SK-N-SH (cell line): Measurements from ENCODE around the gene MXD3.

Source experiments
- EP300 ChIP-seq, 2 experiments: IDR thresholded peaks; 2 replicates each; pipeline versions ENCODE4 v1.4.0 to v1.6.1; 2012; ENCODE audit warnings: borderline replicate concordance in 1 of 2, low read depth in 1 of 2, low read length in 1 of 2
- FOSL2 ChIP-seq: IDR thresholded peaks from 2 replicates; pipeline ENCODE4 v1.4.0; 2012; ENCODE audit warnings: low read depth, mild to moderate bottlenecking, moderate library complexity, borderline replicate concordance
- FOXM1 ChIP-seq: IDR thresholded peaks from 2 replicates; pipeline ENCODE4 v1.4.0; 2012; ENCODE audit warnings: low read depth, mild to moderate bottlenecking
- JUND ChIP-seq: IDR thresholded peaks from 2 replicates; pipeline ENCODE4 v1.4.0; 2012
- POLR2AphosphoS5 ChIP-seq: IDR thresholded peaks from 2 replicates; pipeline ENCODE4 v1.6.1; 2012; ENCODE audit warnings: low read depth, low read length
- SMC3 ChIP-seq: IDR thresholded peaks from 2 replicates; pipeline ENCODE4 v1.6.1; 2012; ENCODE audit warnings: low read depth, low read length, improper control_type of control experiment
- TF ChIP-seq, protein P1 (sequence below): fragments of 200-600 bp; sonication (generic); IDR thresholded peaks from 2 replicates; pipeline ENCODE4 v1.6.1; 2017; ENCODE audit warnings: antibody characterized with exemption, mild to moderate bottlenecking, moderate library complexity
- TF ChIP-seq, protein P2 (sequence below): IDR thresholded peaks from 2 replicates; pipeline ENCODE4 v1.6.1; 2012; ENCODE audit warnings: mild to moderate bottlenecking, low read depth, low read length, moderate library complexity
- TF ChIP-seq, protein P3 (sequence below): fragments of 150-350 bp; IDR thresholded peaks from 2 replicates; pipeline ENCODE4 v1.6.1; 2017; ENCODE audit warnings: antibody characterized with exemption, low read length, low read depth, borderline replicate concordance

DNA sequence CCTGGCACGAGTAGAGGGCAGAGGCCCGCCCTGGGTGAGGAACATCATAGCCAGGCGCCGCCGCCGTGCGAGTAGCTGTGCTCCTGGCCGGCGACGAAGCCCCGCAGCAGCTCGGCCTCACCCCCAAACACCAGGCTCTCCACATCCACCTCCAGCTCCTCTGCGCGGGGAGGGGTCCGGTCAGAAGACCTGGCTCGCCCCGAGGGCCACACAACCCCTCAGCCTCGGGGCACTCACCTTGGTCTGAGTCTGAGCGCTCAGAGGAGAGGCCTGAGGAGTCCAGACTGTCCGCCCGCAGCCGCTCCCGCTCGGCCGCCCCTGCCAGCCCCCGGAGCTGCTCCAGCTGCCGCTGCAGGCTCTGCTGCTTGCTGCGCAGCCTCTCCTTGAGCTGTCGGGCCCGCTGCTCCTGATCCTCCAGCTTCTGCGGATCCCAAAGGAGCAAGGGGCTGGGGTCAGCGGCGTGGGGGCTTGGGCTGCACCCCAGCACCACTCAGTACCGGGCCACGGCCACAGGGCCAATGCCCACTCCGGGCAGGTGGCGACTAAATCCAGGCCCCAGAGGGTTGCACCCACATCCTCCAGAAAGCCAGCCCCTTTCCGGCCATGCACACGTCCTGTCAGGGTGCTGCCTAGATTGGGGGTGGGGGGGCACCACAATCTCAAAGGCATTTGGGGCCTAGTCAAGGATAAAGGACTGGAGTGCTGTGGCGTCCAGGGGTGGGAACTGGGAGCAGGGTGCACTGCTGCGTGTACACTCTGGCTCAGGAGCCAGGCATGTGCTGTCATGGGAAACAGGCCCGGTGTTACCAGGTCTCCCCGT, 3.9 kb downstream of the MXD3 start:
- TF ChIP-seq, protein P1, sequence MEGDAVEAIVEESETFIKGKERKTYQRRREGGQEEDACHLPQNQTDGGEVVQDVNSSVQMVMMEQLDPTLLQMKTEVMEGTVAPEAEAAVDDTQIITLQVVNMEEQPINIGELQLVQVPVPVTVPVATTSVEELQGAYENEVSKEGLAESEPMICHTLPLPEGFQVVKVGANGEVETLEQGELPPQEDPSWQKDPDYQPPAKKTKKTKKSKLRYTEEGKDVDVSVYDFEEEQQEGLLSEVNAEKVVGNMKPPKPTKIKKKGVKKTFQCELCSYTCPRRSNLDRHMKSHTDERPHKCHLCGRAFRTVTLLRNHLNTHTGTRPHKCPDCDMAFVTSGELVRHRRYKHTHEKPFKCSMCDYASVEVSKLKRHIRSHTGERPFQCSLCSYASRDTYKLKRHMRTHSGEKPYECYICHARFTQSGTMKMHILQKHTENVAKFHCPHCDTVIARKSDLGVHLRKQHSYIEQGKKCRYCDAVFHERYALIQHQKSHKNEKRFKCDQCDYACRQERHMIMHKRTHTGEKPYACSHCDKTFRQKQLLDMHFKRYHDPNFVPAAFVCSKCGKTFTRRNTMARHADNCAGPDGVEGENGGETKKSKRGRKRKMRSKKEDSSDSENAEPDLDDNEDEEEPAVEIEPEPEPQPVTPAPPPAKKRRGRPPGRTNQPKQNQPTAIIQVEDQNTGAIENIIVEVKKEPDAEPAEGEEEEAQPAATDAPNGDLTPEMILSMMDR, result no peak
- TF ChIP-seq POLR2AphosphoS5, result no peak
- TF ChIP-seq, protein P2, sequence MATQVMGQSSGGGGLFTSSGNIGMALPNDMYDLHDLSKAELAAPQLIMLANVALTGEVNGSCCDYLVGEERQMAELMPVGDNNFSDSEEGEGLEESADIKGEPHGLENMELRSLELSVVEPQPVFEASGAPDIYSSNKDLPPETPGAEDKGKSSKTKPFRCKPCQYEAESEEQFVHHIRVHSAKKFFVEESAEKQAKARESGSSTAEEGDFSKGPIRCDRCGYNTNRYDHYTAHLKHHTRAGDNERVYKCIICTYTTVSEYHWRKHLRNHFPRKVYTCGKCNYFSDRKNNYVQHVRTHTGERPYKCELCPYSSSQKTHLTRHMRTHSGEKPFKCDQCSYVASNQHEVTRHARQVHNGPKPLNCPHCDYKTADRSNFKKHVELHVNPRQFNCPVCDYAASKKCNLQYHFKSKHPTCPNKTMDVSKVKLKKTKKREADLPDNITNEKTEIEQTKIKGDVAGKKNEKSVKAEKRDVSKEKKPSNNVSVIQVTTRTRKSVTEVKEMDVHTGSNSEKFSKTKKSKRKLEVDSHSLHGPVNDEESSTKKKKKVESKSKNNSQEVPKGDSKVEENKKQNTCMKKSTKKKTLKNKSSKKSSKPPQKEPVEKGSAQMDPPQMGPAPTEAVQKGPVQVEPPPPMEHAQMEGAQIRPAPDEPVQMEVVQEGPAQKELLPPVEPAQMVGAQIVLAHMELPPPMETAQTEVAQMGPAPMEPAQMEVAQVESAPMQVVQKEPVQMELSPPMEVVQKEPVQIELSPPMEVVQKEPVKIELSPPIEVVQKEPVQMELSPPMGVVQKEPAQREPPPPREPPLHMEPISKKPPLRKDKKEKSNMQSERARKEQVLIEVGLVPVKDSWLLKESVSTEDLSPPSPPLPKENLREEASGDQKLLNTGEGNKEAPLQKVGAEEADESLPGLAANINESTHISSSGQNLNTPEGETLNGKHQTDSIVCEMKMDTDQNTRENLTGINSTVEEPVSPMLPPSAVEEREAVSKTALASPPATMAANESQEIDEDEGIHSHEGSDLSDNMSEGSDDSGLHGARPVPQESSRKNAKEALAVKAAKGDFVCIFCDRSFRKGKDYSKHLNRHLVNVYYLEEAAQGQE, result no peak
- TF ChIP-seq EP300 (IDR thresholded peaks at IDR 0.05; ENCODE audit: borderline replicate concordance in 1 of 2, low read depth in 1 of 2, low read length in 1 of 2), result no peak
- TF ChIP-seq SMC3, result no peak
- TF ChIP-seq FOSL2, result no peak
- TF ChIP-seq, protein P3, sequence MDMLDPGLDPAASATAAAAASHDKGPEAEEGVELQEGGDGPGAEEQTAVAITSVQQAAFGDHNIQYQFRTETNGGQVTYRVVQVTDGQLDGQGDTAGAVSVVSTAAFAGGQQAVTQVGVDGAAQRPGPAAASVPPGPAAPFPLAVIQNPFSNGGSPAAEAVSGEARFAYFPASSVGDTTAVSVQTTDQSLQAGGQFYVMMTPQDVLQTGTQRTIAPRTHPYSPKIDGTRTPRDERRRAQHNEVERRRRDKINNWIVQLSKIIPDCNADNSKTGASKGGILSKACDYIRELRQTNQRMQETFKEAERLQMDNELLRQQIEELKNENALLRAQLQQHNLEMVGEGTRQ, result no peak
- no peak for TF ChIP-seq JUND
- no peak for TF ChIP-seq FOXM1
